Tibial nerve (tissue), 4 donors: ENCODE measurements around the gene NEUROD2.

Source experiments
- EP300 ChIP-seq, 2 donors: sonication (generic); formaldehyde crosslinking; IDR thresholded peaks; one replicate each; pipeline ENCODE4 v1.6.1; 2017; ENCODE audit warnings: antibody characterized with exemption in 2 of 2, mild to moderate bottlenecking in 1 of 2
- POLR2A ChIP-seq, 2 donors: fragments of 450-650 bp; IDR thresholded peaks; one replicate each; pipeline ENCODE4 v1.6.1; 2017; ENCODE audit warnings: antibody characterized with exemption in 2 of 2, mild to moderate bottlenecking in 2 of 2, moderate library complexity in 2 of 2
- TF ChIP-seq, protein P1 (sequence below), 5 experiments: fragments of 200-600 bp in 3 of 5; fragments of 450-650 bp in 2 of 5; sonication (generic) in 3 of 5; IDR thresholded peaks; one replicate each; pipeline ENCODE4 v1.5.1; 2016 to 2019; ENCODE audit warnings: antibody characterized with exemption in 5 of 5, mild to moderate bottlenecking in 3 of 5, moderate library complexity in 2 of 5

DNA sequence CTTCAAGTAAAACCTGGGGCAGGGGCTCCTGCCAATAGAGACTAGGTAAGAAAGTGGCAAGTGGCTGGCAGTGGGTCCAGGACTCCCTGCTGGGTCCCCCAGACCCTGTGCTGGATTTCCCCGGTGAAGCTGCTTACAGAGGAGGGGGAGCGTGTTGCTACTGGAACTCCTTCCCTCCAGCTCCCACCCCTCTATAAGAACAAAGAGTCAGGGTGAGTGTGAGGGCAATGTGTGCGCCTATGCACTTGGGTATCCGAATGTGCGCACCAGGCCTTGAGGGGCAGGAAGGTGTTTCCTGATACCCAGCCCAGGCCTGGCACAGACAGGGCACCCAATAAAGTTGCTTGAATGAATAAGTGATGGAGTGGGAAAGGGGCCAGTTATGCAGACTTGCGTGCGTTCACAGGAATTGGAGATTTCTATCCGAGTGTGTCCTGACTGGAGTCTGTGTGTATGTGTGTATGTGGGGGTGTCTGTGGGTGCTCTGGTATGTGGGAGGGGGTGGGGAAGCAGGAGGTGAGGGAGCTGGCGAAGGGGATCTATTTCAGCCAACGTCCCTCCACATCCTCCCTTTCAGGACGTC lies 11.7 kb downstream of the NEUROD2 start:
- TF ChIP-seq, protein P1, sequence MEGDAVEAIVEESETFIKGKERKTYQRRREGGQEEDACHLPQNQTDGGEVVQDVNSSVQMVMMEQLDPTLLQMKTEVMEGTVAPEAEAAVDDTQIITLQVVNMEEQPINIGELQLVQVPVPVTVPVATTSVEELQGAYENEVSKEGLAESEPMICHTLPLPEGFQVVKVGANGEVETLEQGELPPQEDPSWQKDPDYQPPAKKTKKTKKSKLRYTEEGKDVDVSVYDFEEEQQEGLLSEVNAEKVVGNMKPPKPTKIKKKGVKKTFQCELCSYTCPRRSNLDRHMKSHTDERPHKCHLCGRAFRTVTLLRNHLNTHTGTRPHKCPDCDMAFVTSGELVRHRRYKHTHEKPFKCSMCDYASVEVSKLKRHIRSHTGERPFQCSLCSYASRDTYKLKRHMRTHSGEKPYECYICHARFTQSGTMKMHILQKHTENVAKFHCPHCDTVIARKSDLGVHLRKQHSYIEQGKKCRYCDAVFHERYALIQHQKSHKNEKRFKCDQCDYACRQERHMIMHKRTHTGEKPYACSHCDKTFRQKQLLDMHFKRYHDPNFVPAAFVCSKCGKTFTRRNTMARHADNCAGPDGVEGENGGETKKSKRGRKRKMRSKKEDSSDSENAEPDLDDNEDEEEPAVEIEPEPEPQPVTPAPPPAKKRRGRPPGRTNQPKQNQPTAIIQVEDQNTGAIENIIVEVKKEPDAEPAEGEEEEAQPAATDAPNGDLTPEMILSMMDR (IDR thresholded peaks at IDR 0.05), result no peak
- no peak for TF ChIP-seq POLR2A (IDR thresholded peaks at IDR 0.05)
- TF ChIP-seq EP300 (IDR thresholded peaks at IDR 0.05), result no peak
